HG03025 (cell line): ENCODE data around the gene GLIS2.

Experiments used
- ATAC-seq: cut with Tn5 transposase; IDR thresholded peaks from one replicate; pipeline ENCODE4 v1.9.1; 2021; ENCODE audit warnings: mild to moderate bottlenecking, moderate library complexity; ENCODE audit not compliant: unreplicated experiment, low FRiP score

The GLIS2 gene

GRCh38 chr16:4366016-4366415 is 50.1 kb downstream of the GLIS2 start:
- ATAC-seq = no peak

DNA sequence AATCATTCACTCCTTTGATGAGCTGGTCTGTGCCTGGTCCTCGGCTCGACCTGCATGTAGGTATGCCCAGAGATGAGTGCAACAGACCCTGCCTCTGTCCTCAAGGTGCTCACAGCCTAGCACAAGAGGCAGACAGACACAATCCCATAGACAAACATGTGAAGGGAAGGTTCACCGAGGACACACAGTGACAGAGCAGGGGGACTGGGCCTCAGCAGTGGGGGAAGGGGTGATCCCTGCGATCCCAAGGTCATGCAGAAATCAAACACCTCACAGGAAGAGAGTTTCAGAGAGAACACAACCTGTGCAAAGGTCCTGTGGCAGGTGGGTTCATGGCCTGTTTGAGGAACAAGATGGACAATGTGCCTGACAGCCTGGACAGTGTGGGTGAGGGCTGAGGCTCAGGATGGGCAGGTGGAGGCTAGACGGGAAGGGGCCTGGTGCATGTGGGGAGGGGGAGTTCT is 51.6 kb downstream of the GLIS2 start:
- ATAC-seq = no peak

- ATAC-seq = no peak
Measured at GRCh38 chr16:4369007-4369733, 53.3 kb downstream of the GLIS2 start.

DNA sequence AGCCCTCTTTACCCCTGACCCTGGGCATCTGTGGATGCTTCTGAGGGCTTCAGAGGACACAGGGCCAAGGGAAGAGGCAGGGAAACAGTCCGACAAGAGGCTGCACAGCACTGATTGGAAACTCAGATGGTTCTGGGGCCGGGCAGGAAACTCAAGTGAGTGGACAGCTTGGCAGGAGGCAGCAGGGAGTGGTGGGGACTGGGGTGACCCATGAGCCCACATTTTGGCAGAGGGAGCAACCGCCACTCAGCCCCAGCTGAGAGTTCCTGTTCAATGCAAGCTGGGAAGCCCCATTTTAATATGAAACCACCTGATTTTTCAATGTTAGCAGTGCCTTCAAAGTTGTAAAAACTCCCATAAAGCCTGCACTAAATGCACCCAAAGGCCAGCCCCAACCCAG is 54.3 kb downstream of the GLIS2 start:
- no peak for ATAC-seq

GRCh38 chr16:4370570-4371356 is 54.9 kb downstream of the GLIS2 start:
- ATAC-seq = no peak

- ATAC-seq = no peak
Measured at GRCh38 chr16:4371357-4372000, 55.6 kb downstream of the GLIS2 start, which contains the start of gene VASN. TSS of gene VASN (plus strand) at chr16:4371848. CDS start at chr16:4380878, 9,030 bp downstream.

DNA sequence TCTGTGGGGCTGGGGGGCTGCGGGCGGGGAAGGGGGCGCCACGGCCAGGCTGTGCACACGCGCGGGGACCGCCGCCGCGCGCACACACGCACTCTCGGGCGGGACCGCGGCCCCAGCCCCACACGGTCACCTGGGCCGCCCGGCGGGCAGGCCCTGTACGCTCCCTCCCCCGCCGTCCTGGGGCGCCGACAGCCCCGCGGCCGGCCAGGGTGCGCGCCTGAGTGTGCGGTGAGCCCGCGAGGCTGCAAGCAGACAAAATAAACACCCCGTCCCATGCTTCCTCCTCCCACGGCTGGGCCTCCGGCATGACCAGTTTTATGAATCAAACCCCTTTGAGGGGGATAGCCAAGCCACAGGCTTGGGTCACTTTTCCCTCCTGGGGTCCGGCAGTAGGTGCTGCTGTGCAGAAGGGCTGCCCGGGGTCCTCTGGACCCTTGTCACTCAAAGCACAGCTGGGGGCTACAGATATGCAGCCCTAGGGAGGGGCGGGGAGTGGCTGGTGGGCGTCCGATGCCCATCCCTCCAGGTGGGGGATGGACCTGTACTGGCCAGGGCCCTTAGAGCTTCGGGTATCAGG is 56.2 kb downstream of the GLIS2 start:
- ATAC-seq = no peak

GRCh38 chr16:4372578-4373355 is 56.9 kb downstream of the GLIS2 start:
- ATAC-seq = no peak

GRCh38 chr16:4373356-4373908 is 57.6 kb downstream of the GLIS2 start:
- no peak for ATAC-seq

GRCh38 chr16:4373909-4374742 is 58.3 kb downstream of the GLIS2 start:
- no peak for ATAC-seq

DNA sequence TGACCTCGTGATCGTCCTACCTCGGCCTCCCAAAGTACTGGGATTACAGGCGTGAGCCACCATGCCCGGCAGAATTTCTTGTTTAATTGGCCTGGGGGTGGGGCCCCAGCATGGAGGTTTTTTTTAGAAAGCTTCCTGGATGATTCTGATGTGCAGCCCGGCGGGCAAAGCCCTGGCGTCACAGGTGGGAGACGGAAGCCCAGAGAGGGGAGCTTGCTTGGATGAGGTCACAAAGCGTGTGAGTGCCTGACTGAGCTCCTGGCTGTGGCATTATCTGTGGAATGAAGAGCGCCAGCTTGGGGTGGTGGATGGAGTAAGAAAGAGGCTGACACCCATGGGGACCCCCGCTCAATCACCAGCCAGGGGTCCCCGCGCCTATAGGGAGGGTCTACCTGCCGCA is 59.9 kb downstream of the GLIS2 start:
- ATAC-seq = no peak

DNA sequence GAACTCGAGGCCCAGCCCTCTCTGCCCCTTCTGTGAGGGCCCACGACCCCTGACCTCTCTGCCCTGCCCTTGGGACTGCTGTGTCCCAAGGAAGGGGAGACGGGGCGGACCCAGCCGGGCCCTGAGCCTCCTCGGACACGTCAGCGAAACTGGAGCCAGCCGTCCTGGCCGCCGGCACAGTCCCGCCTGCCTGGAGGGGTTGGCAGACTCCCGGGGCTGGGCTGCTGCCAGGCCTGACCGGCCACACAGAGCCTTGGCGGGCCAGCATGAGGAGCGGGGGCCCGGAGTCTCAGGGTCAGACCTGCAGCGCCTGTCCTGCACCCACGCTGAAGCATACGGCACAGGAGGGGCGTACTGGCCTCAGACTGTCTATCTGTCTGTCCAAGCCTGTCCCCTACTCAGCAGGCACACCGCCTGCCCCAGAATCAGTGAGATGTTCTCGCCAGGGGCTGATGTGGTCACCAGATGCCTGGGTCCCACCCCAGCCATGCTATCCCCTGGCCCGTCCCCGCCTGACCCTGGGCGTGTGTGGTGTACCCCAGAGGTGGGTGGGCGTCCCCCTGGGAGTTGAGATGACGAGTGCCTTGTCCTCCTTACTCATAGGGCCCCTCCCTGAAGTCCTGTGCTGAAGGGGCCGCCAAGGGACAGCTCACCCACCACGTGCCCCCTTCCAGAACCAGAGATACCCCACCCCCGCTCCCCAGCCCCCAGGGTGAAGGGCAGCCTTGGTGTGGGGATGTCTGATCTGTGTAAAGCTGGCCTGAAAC is 60.4 kb downstream of the GLIS2 start:
- ATAC-seq = no peak

GRCh38 chr16:4376893-4377572 is 61.2 kb downstream of the GLIS2 start:
- no peak for ATAC-seq

DNA sequence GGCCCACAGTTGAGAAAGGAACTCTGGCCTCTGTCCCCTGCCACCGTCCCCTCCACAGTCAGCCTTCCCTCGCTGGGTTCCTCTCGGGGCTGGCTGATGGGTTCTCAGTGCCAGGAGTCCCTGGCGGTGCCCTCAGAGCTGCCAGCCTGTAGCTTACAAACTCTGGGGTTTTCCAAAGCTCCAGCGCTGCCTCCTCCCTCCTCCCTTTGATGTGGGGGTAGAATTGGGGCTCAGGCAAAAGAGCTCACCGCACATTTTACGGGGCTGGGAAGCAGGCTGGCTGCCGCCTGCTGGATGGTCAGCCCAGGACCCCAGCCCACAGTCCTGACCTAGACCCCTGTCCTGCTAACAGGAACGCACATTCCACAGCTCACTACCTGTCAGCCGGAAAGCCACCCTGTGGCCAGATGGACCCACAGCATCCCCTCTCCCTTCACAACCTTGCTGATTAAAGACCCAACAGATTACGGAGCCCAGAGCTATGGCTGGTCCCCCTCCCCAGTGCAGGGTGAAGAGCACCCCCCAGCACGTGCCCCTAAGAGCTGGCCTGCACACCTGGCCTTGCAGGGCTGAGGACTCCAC is 61.8 kb downstream of the GLIS2 start:
- ATAC-seq = no peak

DNA sequence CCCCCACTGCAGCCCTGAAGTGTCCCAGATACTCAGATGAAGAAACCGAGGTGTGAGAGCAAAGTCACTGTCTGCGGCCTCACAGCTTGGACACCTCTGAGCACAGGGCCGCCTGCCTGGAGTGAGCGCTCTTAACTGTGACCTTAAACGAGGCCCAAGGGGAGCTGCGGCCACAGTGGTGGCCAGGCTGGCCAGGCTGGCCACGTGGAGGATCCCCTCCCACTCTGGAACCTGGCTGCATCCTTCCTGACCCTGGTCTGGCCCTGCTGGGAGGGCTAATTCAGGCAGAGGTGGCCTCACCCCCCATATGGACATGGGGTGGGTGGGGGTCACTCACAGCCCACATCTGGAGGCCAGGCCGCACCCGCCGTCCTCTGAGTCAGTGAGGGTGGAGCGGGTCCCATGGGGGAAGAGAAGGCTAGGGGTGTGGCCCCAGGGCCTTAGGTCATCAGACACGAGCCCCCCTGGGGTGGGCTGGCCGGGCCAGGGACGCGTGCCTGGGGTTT is 62.3 kb downstream of the GLIS2 start:
- ATAC-seq = no peak

DNA sequence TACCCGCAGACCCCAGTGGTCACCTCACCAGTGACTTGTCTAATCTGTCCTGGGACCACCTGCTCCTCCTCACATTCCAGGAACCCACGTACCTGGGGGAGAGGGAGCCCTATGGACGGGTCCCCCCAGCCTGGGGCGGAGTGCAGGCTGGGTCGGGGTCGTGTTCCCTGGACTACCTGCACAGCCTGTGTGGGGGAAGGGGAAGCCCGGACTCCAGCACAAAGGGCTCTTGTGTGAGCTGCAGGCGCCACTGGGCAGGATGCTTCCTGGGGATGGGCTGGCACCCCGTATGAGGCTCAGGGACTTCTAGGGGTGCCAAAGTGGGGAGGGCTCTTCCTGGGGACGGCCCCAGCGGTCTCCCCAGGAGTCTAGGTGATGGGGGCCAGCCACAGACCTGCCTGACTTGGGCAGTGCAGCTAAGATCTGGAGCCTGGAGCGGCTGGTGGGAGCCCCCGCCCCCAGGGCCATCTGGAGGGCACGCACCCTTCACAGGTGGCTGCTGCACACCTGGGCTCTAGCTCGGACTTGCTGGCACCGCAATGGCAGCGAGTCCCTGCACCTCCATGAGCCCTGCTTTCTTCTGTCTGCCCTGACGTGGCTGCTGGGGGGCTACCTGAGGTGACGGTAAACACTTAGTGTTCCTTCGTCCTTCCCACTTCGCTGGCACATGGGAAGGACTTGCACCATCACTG is 63.3 kb downstream of the GLIS2 start:
- ATAC-seq = no peak
